ENCODE results near the gene TMEM62.
A peak's percentile ranks its signal among the peaks of the same experiment; 100 is the strongest.
"Not testable (repeated sequence)": the region's sequence is repeated elsewhere in the genome, so short reads cannot be mapped to it uniquely, and the experiment has no call there.

TMEM62 gene

GRCh38 chr15:43168192-43169107, 35.1 kb downstream of the TMEM62 start:
- H3K4me3 ChIP-seq (ENCODE audit: low read depth, low read length) = no peak overlapping the region
- DNase-seq (ENCODE audit: low read depth) = peak; percentile 21

- DNase-seq (ENCODE audit: low read depth) = no peak
- H3K4me3 ChIP-seq (ENCODE audit: low read depth, low read length) = no peak overlapping the region
Measured at GRCh38 chr15:43169888-43170287, 36.5 kb downstream of the TMEM62 start.

DNA sequence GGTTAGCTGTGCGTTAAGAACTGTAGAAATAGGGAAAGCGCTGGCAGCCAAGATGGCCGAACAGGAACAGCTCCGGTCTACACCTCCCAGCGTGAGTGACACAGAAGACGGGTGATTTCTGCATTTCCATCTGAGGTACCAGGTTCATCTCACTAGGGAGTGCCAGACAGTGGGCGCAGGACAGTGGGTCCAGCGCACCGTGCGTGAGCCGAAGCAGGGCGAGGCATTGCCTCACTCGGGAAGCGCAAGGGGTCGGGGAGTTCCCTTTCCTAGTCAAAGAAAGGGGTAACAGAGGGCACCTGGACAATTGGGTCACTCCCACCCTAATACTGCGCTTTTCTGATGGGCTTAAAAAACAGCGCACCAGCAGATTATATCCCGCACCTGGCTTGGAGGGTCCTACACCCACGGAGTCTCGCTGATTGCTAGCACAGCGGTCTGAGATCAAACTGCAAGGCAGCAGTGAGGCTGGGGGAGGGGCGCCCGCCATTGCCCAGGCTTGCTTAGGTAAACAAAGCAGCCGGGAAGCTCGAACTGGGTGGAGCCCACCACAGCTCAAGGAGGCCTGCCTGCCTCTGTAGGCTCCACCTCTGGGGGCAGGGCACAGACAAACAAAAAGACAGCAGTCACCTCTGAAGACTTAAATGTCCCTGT, 42.4 kb downstream of the TMEM62 start:
- not testable (repeated sequence) for DNase-seq (ENCODE audit: low read depth); H3K4me3 ChIP-seq (ENCODE audit: low read depth, low read length)

DNA sequence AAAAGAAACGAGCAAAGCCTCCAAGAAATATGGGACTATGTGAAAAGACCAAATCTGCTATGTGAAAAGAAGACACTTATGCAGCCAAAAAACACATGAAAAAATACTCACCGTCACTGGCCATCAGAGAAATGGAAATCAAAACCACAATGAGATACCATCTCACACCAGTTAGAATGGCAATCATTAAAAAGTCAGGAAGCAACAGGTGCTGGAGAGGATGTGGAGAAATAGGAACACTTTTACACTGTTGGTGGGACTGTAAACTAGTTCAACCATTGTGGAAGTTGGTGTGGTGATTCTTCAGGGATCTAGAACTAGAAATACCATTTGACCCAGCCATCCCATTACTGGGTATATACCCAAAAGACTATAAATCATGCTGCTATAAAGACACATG, 43.8 kb downstream of the TMEM62 start:
- not testable (repeated sequence) for DNase-seq (ENCODE audit: low read depth); H3K4me3 ChIP-seq (ENCODE audit: low read depth, low read length)

- no peak for DNase-seq (ENCODE audit: low read depth)
- no peak overlapping the region for H3K4me3 ChIP-seq (ENCODE audit: low read depth, low read length)
Measured at GRCh38 chr15:43183270-43183669, 49.9 kb downstream of the TMEM62 start.

GRCh38 chr15:43184407-43185124, 51.2 kb downstream of the TMEM62 start:
- DNase-seq (ENCODE audit: low read depth) = no peak

GRCh38 chr15:43185157-43186002, 52.0 kb downstream of the TMEM62 start, which contains the start of gene CCNDBP1:
Gene CCNDBP1 (plus strand): TSS chr15:43185403. CDS start chr15:43185499, 96 bp downstream.
- no peak for DNase-seq (ENCODE audit: low read depth)
- H3K4me3 ChIP-seq (ENCODE audit: low read depth, low read length) = peak within 1 kb of the TSS; percentile 68

More at GRCh38 chr15:43184407-43185124, 51.2 kb downstream of the TMEM62 start:
- peak overlapping the region; percentile 68 for H3K4me3 ChIP-seq (ENCODE audit: low read depth, low read length)

GRCh38 chr15:43186003-43186353, 52.6 kb downstream of the TMEM62 start:
- peak overlapping the region; percentile 68 for H3K4me3 ChIP-seq (ENCODE audit: low read depth, low read length)
- DNase-seq (ENCODE audit: low read depth) = no peak

DNA sequence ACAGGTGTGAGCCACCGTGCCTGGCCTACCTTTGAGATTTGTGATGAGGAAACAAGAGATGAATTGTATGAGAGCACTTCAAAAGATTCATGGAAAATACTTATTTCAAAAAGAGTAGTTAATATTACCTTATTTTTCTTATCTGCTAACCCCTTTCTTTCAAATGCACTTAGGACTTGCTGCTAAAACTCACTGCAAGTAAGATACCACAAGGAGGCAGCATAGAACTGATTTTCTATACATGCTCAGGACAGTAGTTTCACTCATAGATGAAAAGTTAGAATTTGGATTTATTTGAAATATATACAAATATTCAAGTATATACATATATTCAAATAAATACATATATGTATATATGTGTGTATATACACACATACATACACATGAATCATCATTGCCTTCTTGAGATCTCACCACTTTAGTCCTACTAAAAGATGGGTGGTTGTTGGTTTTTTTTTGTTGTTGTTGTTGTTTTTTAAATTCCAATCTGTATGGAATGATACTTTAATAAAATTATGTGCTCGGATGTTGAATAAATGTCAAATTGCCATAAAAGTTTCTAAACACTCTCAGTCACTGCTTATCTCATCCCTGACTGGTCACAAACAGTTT, 54.3 kb downstream of the TMEM62 start:
- no peak overlapping the region for H3K4me3 ChIP-seq (ENCODE audit: low read depth, low read length)
- peak; percentile 41 for DNase-seq (ENCODE audit: low read depth)

- no peak overlapping the region for H3K4me3 ChIP-seq (ENCODE audit: low read depth, low read length)
- no peak for DNase-seq (ENCODE audit: low read depth)
Measured at GRCh38 chr15:43189296-43189695, 55.9 kb downstream of the TMEM62 start.

GRCh38 chr15:43190178-43190577, 56.8 kb downstream of the TMEM62 start:
- no peak overlapping the region for H3K4me3 ChIP-seq (ENCODE audit: low read depth, low read length)
- DNase-seq (ENCODE audit: low read depth) = no peak

- DNase-seq (ENCODE audit: low read depth) = no peak
- H3K4me3 ChIP-seq (ENCODE audit: low read depth, low read length) = no peak overlapping the region
Measured at GRCh38 chr15:43193710-43194109, 60.3 kb downstream of the TMEM62 start.

GRCh38 chr15:43194795-43195194, 61.4 kb downstream of the TMEM62 start:
- no peak for DNase-seq (ENCODE audit: low read depth)
- no peak overlapping the region for H3K4me3 ChIP-seq (ENCODE audit: low read depth, low read length)

GRCh38 chr15:43196760-43197548, 63.6 kb downstream of the TMEM62 start:
- H3K4me3 ChIP-seq (ENCODE audit: low read depth, low read length) = no peak overlapping the region
- no peak for DNase-seq (ENCODE audit: low read depth)

DNA sequence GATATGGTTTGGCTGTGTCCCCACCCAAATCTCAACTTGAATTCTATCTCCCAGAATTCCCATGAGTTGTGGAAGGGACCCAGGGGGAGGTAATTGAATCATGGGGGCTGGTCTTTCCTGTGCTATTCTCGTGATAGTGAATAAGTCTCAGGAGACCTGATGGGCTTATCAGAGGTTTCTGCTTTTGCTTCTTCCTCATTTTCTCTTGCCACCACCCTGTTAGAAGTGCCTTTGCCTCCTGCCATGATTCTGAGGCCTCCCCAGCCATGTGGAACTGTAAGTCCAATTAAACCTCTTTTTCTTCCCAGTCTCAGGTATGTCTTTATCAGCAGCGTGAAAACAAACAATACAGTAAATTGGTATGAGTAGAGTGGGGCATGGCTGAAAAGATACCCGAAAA, 64.4 kb downstream of the TMEM62 start:
- DNase-seq (ENCODE audit: low read depth); H3K4me3 ChIP-seq (ENCODE audit: low read depth, low read length): not testable (repeated sequence)

GRCh38 chr15:43198556-43198955, 65.2 kb downstream of the TMEM62 start:
- not testable (repeated sequence) for DNase-seq (ENCODE audit: low read depth); H3K4me3 ChIP-seq (ENCODE audit: low read depth, low read length)

GRCh38 chr15:43198992-43199391, 65.6 kb downstream of the TMEM62 start:
- H3K4me3 ChIP-seq (ENCODE audit: low read depth, low read length) = no peak overlapping the region
- DNase-seq (ENCODE audit: low read depth) = no peak

GRCh38 chr15:43199945-43200488, 66.6 kb downstream of the TMEM62 start:
- no peak for DNase-seq (ENCODE audit: low read depth)
- H3K4me3 ChIP-seq (ENCODE audit: low read depth, low read length) = no peak overlapping the region

All from skeletal muscle cell (primary cell).